Measurements from ENCODE around the gene SLC24A2.

DNA sequence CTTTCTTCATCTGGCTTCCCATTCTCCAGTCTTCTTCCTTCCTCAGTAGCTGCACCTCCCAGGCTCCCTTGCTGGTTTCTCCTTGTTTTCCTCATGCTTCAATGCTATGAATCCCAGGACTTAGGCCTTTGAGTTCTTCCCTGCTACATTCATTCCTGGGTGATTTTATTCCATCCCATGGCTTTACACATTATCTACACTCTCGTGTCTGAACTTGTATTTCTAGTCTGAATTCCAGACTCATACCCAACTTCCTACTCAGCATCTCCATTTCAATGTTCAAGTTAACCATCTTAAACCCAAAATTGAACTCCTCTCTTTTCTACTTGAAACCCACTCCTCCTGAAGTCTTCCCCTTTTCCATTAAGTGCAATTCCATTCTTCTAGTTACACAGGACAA lies 20.0 kb downstream of the SLC24A2 start:
- TF ChIP-seq, protein P1, sequence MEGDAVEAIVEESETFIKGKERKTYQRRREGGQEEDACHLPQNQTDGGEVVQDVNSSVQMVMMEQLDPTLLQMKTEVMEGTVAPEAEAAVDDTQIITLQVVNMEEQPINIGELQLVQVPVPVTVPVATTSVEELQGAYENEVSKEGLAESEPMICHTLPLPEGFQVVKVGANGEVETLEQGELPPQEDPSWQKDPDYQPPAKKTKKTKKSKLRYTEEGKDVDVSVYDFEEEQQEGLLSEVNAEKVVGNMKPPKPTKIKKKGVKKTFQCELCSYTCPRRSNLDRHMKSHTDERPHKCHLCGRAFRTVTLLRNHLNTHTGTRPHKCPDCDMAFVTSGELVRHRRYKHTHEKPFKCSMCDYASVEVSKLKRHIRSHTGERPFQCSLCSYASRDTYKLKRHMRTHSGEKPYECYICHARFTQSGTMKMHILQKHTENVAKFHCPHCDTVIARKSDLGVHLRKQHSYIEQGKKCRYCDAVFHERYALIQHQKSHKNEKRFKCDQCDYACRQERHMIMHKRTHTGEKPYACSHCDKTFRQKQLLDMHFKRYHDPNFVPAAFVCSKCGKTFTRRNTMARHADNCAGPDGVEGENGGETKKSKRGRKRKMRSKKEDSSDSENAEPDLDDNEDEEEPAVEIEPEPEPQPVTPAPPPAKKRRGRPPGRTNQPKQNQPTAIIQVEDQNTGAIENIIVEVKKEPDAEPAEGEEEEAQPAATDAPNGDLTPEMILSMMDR (conservative IDR thresholded peaks at IDR 0.05; ENCODE audit: low read depth in 2 of 2): no peak
- TF ChIP-seq EZH2phosphoT487 (IDR thresholded peaks at IDR 0.05; ENCODE audit: unreplicated experiment): no peak
- TF ChIP-seq EZH2 (IDR thresholded peaks at IDR 0.05; ENCODE audit: low read depth, unreplicated experiment): no peak
- TF ChIP-seq POLR2AphosphoS5 (IDR thresholded peaks at IDR 0.05; ENCODE audit: low read depth): no peak

All from GM23338 (cell line).